GM18517 (cell line): ENCODE data around the gene FAM174C.
"Not testable (repeated sequence)": the region's sequence is repeated elsewhere in the genome, so short reads cannot be mapped to it uniquely, and the experiment has no call there.

ENCODE experiments used
- ATAC-seq: cut with Tn5 transposase; IDR thresholded peaks from one replicate; pipeline ENCODE4 v1.9.1; 2021; ENCODE audit warnings: mild to moderate bottlenecking, moderate library complexity; ENCODE audit not compliant: unreplicated experiment

FAM174C gene

GRCh38 chr19:1317274-1318003 lies 42.1 kb downstream of the FAM174C start:
- no peak for ATAC-seq

- no peak for ATAC-seq
These were observed 43.5 kb downstream of the FAM174C start for GRCh38 chr19:1318678-1319471.

GRCh38 chr19:1320282-1320650 lies 44.9 kb downstream of the FAM174C start:
- not testable (repeated sequence) for ATAC-seq

DNA sequence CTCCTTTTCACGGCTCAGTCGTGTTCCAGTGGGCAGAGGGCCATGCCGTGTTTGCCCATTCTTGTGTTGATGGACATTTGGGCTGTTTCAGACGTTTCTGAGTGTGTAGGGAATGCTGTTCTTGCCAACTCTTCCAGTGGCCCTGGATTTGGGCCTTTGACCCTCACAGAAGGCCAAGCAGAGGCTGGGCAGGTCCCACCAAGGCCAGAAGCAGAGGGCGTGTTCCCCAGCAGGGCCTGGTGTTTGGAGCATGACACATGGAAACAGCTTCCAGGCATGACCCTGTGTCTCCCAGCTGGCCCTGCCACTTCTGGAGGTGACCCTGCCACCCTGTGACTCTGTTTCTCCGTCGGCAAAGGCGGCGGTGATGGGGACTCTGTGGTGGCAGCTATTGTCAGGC lies 46.2 kb downstream of the FAM174C start:
- ATAC-seq: no peak

- no peak for ATAC-seq
These were observed 47.1 kb downstream of the FAM174C start for GRCh38 chr19:1322198-1322981.

- no peak for ATAC-seq
These were observed 49.0 kb downstream of the FAM174C start for GRCh38 chr19:1324249-1324805.

DNA sequence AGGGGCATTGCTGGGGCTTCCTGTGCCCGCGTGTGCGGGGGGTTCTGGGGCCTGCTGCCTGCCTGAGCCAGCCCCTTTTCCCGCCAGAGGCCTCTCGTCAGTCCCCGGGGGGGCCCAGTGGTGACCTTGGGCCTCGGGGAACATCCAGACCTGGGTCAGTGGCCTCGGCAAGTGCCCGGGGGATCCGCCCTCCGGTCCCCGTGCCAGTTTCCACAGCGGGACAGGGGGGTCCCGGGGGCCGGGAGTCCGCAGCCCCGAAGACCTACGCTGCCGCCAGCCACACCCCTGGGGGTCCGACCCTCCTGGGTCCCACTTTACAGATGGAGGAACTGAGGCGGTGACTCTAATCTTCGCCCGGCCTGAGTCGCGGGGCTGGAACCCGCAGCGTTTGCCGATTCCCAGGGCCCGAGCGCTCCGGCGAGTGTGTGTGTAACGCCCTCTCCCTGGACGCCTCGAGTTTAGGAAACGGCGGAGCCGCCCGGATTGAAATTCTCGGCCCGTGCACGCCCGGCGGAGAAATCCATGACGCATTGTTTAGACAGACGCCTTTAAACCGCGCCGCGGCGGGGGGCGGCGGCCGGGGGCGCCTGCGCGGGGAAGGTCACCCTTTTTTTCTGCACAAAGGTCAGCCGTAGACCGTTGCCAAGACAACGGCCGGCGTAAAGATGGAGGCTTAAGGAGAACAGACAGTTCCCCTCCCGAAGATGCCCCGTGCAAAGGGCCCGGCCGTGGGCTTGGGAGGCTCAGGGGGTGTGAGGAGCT lies 49.7 kb downstream of the FAM174C start:
- no peak for ATAC-seq

- ATAC-seq: no peak
These were observed 50.4 kb downstream of the FAM174C start for GRCh38 chr19:1325568-1326294.

DNA sequence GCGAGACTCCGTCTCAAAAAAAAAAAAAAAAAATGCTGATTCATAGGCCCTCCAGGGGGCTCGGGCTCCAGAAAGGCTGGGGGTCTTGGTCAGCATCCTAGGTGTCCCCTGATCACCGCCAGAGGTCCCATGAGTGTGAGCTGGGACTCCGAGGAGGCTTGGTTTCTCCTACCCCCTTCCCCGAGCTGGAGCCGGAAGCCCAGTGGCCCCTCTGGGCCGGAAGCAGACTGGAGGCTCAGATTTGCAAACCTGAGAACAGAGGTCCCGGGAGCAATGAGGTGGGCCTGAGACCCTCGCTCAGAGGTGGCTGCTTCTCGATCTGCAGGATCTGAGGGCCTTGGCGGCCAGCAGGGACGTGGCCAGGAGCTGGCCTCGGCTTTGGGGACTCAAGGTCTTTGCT lies 51.8 kb downstream of the FAM174C start:
- no peak for ATAC-seq
